OCI-LY7 (cell line): ENCODE results near the gene CAV1. TPM values are rescaled to one million over a fixed set of nuclear protein-coding genes. Genes with fewer than 3 reads are reported as not detected.

Source experiments
- BruUV-seq: library from RNA; stranded (reverse); fragments of 400-500 nt; replicated peaks from 2 replicates; lab custom pipeline; 2021; lab: Mats Ljungman, UMichigan
- CTCF ChIA-PET: fragments of 300-600 bp; sonication (Branson Sonifier 250); formaldehyde crosslinking; loops from one replicate; lab custom pipeline; 2022; ENCODE audit warnings: antibody characterized with exemption; ENCODE audit not compliant: unreplicated experiment; lab: Charles Lee
- POLR2A ChIA-PET: fragments of 300-600 bp; sonication (Branson Sonifier 250); formaldehyde crosslinking; loops from one replicate; lab custom pipeline; 2022; ENCODE audit warnings: antibody characterized with exemption; lab: Charles Lee
- DNase-seq: peaks from one replicate; pipeline ENCODE4 v3.0.0-alpha.2; 2015; ENCODE audit warnings: low spot score
- H2AFZ ChIP-seq: fragments of 200-600 bp; sonication (generic), shearing (Covaris generic); 2 replicates; pipeline ENCODE4 v1.6.1; 2014; ENCODE audit warnings: mild to moderate bottlenecking, antibody characterized with exemption, low read length, moderate library complexity
- H3K27ac ChIP-seq: fragments of 200-600 bp; sonication (generic); 2 replicates; pipeline ENCODE4 v1.5.1; 2014; ENCODE audit warnings: mixed run types, low read depth, mild to moderate bottlenecking, moderate library complexity, low read length, inconsistent platforms; ENCODE audit not compliant: poor library complexity, severe bottlenecking
- H3K36me3 ChIP-seq: fragments of 200-600 bp; sonication (generic); 2 replicates; pipeline ENCODE4 v1.6.1; 2014; ENCODE audit warnings: mild to moderate bottlenecking, antibody characterized with exemption, low read length, moderate library complexity, mixed read lengths; ENCODE audit not compliant: insufficient read depth
- H3K4me1 ChIP-seq: fragments of 200-600 bp; sonication (generic); 2 replicates; pipeline ENCODE4 v1.5.1; 2014; ENCODE audit warnings: mild to moderate bottlenecking, low read length; ENCODE audit not compliant: insufficient read depth, poor library complexity, severe bottlenecking
- H3K4me2 ChIP-seq: fragments of 200-600 bp; sonication (generic); 2 replicates; pipeline ENCODE4 v1.6.1; 2014; ENCODE audit warnings: mild to moderate bottlenecking, low read length
- H3K4me3 ChIP-seq: fragments of 200-600 bp; sonication (generic); 2 replicates; pipeline ENCODE4 v1.5.1; 2014; ENCODE audit warnings: mild to moderate bottlenecking, low read depth, low read length; ENCODE audit not compliant: poor library complexity, severe bottlenecking
- H3K79me2 ChIP-seq: fragments of 200-600 bp; sonication (generic); 2 replicates; pipeline ENCODE4 v1.6.1; 2016; ENCODE audit warnings: low read depth, mild to moderate bottlenecking, low read length, moderate library complexity, mixed read lengths; ENCODE audit not compliant: insufficient read depth
- H3K9me2 ChIP-seq: fragments of 200-600 bp; sonication (generic); 2 replicates; pipeline ENCODE4 v1.6.1; 2016; ENCODE audit warnings: mild to moderate bottlenecking, low read length, mixed read lengths; ENCODE audit not compliant: insufficient read depth
- H3K9me3 ChIP-seq: fragments of 200-600 bp; sonication (generic); 2 replicates; pipeline ENCODE4 v1.6.1; 2014; ENCODE audit warnings: mild to moderate bottlenecking, mixed run types, low read length, mixed read lengths
- H4K20me1 ChIP-seq: fragments of 200-600 bp; sonication (generic); 2 replicates; pipeline ENCODE4 v1.6.1; 2014; ENCODE audit warnings: mild to moderate bottlenecking, antibody characterized with exemption, low read length, moderate library complexity, mixed read lengths; ENCODE audit not compliant: insufficient read depth
- CTCF ChIP-seq: fragments of 200-600 bp; sonication (generic); conservative IDR thresholded peaks from 2 replicates; pipeline ENCODE4 v1.5.1; 2014; ENCODE audit warnings: mild to moderate bottlenecking, antibody characterized with exemption, low read length, moderate library complexity, mixed read lengths
- EZH2phosphoT487 ChIP-seq: fragments of 200-600 bp; sonication (generic); IDR thresholded peaks from 2 replicates; pipeline ENCODE4 v1.6.1; 2018; ENCODE audit warnings: low read depth, borderline replicate concordance, mild to moderate bottlenecking, mixed run types, antibody characterized with exemption, low read length, moderate library complexity, mixed read lengths
- intact Hi-C: fragments of 100-400 bp; cut with micrococcal nuclease; formaldehyde crosslinking; loops from one replicate; pipeline ENCODE4 v1.10.0; 2022; ENCODE audit not compliant: unreplicated experiment
- total RNA-seq, 2 experiments: library from RNA; depleted of rRNA in 1 of 2; stranded (reverse); fragments of >200 nt in 1 of 2; shearing (Covaris generic) in 1 of 2; gene quantifications; 2 replicates each; pipeline ENCODE4 v1.2.3, GENCODE V29; 2014 to 2022

The CAV1 gene
- total RNA-seq, 2 experiments from 2014 or later = not detected

GRCh38 chr7:116499168-116500077, 25.4 kb upstream of the CAV1 start, which contains the start of gene CAV2:
CAV2 (plus strand) TSS chr7:116499738; CDS start chr7:116499782, 44 bp downstream.
- Histone ChIP-seq H3K9me2 (no peaks in the 10 kb centered on the region), H3K9me3 (no peaks in the 10 kb centered on the region), H3K27ac (no peak within 1 kb of the TSS), H3K36me3 (no peaks in the 10 kb centered on the region), H4K20me1 (no peaks in the 10 kb centered on the region), H3K4me2 (no peak within 1 kb of the TSS), H2AFZ (no peak within 1 kb of the TSS), H3K79me2 (no peaks in the 10 kb centered on the region), H3K4me3 (no peak within 1 kb of the TSS), H3K4me1 (no peaks in the 10 kb centered on the region)
- TF ChIP-seq EZH2phosphoT487 = no peak
- TF ChIP-seq CTCF = no peak
- DNase-seq = no peak
- intact Hi-C loops = no loop called here
- ChIA-PET CTCF (no interaction called here), POLR2A (no interaction called here)
- no TSS peak for BruUV-seq

- no peak for DNase-seq
These were observed 24.6 kb upstream of the CAV1 start for GRCh38 chr7:116500078-116500853.

More at GRCh38 chr7:116500078-116500853, 24.6 kb upstream of the CAV1 start:
- TF ChIP-seq EZH2phosphoT487 (no peak), CTCF (no peak)
- intact Hi-C loops = no loop called here
- Histone ChIP-seq H3K36me3 (no peaks in the 10 kb centered on the region), H3K9me2 (no peaks in the 10 kb centered on the region), H3K9me3 (no peaks in the 10 kb centered on the region), H3K4me1 (no peaks in the 10 kb centered on the region), H4K20me1 (no peaks in the 10 kb centered on the region), H3K79me2 (no peaks in the 10 kb centered on the region), H3K27ac (no peak overlapping the region), H3K4me2 (no peak overlapping the region), H2AFZ (no peak overlapping the region), H3K4me3 (no peak overlapping the region)
- ChIA-PET CTCF (no interaction called here), POLR2A (no interaction called here)
- no TSS peak for BruUV-seq
